GM18870 (cell line): Measurements from ENCODE around the gene NBPF1.
"Not testable (repeated sequence)": the region's sequence is repeated elsewhere in the genome, so short reads cannot be mapped to it uniquely, and the experiment has no call there.

Experiments used
- ATAC-seq: cut with Tn5 transposase; IDR thresholded peaks from one replicate; pipeline ENCODE4 v1.9.1; 2021; ENCODE audit warnings: moderate library complexity; ENCODE audit not compliant: unreplicated experiment

NBPF1 gene

GRCh38 chr1:16613185-16614147 is at the start of gene NBPF1:
NBPF1 (minus strand) TSS chr1:16613564.
- ATAC-seq = peak; percentile 39

GRCh38 chr1:16658234-16658633 is 44.9 kb upstream of the NBPF1 start:
- ATAC-seq = not testable (repeated sequence)

- ATAC-seq = not testable (repeated sequence)
These were observed 43.8 kb upstream of the NBPF1 start for GRCh38 chr1:16656981-16657683.

GRCh38 chr1:16656574-16656973 is 43.2 kb upstream of the NBPF1 start:
- not testable (repeated sequence) for ATAC-seq

GRCh38 chr1:16651560-16651959 is 38.2 kb upstream of the NBPF1 start:
- ATAC-seq = not testable (repeated sequence)

- ATAC-seq = not testable (repeated sequence)
These were observed 36.6 kb upstream of the NBPF1 start for GRCh38 chr1:16649960-16650359.

GRCh38 chr1:16649390-16649789 is 36.0 kb upstream of the NBPF1 start:
- not testable (repeated sequence) for ATAC-seq

GRCh38 chr1:16648756-16649155 is 35.4 kb upstream of the NBPF1 start:
- not testable (repeated sequence) for ATAC-seq

GRCh38 chr1:16648250-16648649 is 34.9 kb upstream of the NBPF1 start:
- ATAC-seq = not testable (repeated sequence)

GRCh38 chr1:16647179-16648176 is 34.1 kb upstream of the NBPF1 start:
- ATAC-seq = not testable (repeated sequence)

GRCh38 chr1:16646716-16647115 is 33.4 kb upstream of the NBPF1 start:
- not testable (repeated sequence) for ATAC-seq

- ATAC-seq = not testable (repeated sequence)
These were observed 32.8 kb upstream of the NBPF1 start for GRCh38 chr1:16646061-16646664.

GRCh38 chr1:16645271-16646060 is 32.1 kb upstream of the NBPF1 start:
- not testable (repeated sequence) for ATAC-seq

GRCh38 chr1:16644482-16645270 is 31.3 kb upstream of the NBPF1 start:
- ATAC-seq = peak; percentile 37

GRCh38 chr1:16644193-16644481 is 30.8 kb upstream of the NBPF1 start:
- ATAC-seq = no peak

GRCh38 chr1:16643476-16644192 is 30.3 kb upstream of the NBPF1 start:
- not testable (repeated sequence) for ATAC-seq

- not testable (repeated sequence) for ATAC-seq
These were observed 29.6 kb upstream of the NBPF1 start for GRCh38 chr1:16643001-16643411.
